Hypothalamus (tissue), 51 donors: ENCODE data around the gene MEMO1.
"Not testable (repeated sequence)": the region's sequence is repeated elsewhere in the genome, so short reads cannot be mapped to it uniquely, and the experiment has no call there.

Experiments
- DNase-seq, 51 donors: peaks; one replicate each; lab custom pipeline; 2025; lab: John Stamatoyannopoulos, UW

The MEMO1 gene

GRCh38 chr2:31999438-31999837 is 11.4 kb downstream of the MEMO1 start:
- DNase-seq, result no peak

- no peak for DNase-seq
These were observed 12.0 kb downstream of the MEMO1 start for GRCh38 chr2:31998731-31999383.

- no peak for DNase-seq
These were observed 13.2 kb downstream of the MEMO1 start for GRCh38 chr2:31997653-31998052.

- DNase-seq, result no peak
These were observed 14.1 kb downstream of the MEMO1 start for GRCh38 chr2:31996571-31997150.

- DNase-seq, result no peak
These were observed 17.9 kb downstream of the MEMO1 start for GRCh38 chr2:31992934-31993333.

- no peak for DNase-seq
These were observed 18.7 kb downstream of the MEMO1 start for GRCh38 chr2:31992025-31992579.

- DNase-seq, result no peak
These were observed 20.9 kb downstream of the MEMO1 start for GRCh38 chr2:31989946-31990345.

- no peak for DNase-seq
These were observed 23.2 kb downstream of the MEMO1 start for GRCh38 chr2:31987454-31988220.

GRCh38 chr2:31986906-31987305 is 23.9 kb downstream of the MEMO1 start:
- DNase-seq, result no peak

- DNase-seq, result no peak
These were observed 26.9 kb downstream of the MEMO1 start for GRCh38 chr2:31983762-31984467.

- DNase-seq, result no peak
These were observed 30.0 kb downstream of the MEMO1 start for GRCh38 chr2:31980674-31981356.

GRCh38 chr2:31979956-31980355 is 30.9 kb downstream of the MEMO1 start:
- no peak for DNase-seq

GRCh38 chr2:31979018-31979417 is 31.8 kb downstream of the MEMO1 start:
- DNase-seq, result no peak

- no peak for DNase-seq
These were observed 32.4 kb downstream of the MEMO1 start for GRCh38 chr2:31978436-31978835.

GRCh38 chr2:31973665-31974064 is 37.1 kb downstream of the MEMO1 start:
- no peak for DNase-seq

- DNase-seq, result no peak
These were observed 38.7 kb downstream of the MEMO1 start for GRCh38 chr2:31972059-31972458.

- DNase-seq, result no peak
These were observed 41.6 kb downstream of the MEMO1 start for GRCh38 chr2:31969178-31969577.

- no peak for DNase-seq
These were observed 43.0 kb downstream of the MEMO1 start for GRCh38 chr2:31967790-31968189.

GRCh38 chr2:31966402-31966801 is 44.4 kb downstream of the MEMO1 start:
- not testable (repeated sequence) for DNase-seq

- no peak for DNase-seq
These were observed 45.7 kb downstream of the MEMO1 start for GRCh38 chr2:31965094-31965493.
